ENCODE results near the gene PI16.

- no peak for TF ChIP-seq CTCF (IDR thresholded peaks at IDR 0.05; ENCODE audit: insufficient read depth, low read length)
- no peak for TF ChIP-seq POLR2AphosphoS5 (IDR thresholded peaks at IDR 0.05; ENCODE audit: low read depth)
- no peak for TF ChIP-seq REST (IDR thresholded peaks at IDR 0.05; ENCODE audit: insufficient replicate concordance, low read depth)
- TF ChIP-seq GABPA (IDR thresholded peaks at IDR 0.05; ENCODE audit: low read depth) = no peak
These were observed 38.4 kb upstream of the PI16 start for GRCh38 chr6:36916126-36916525.
